ENCODE measurements around the gene INPP5E. TPM values are rescaled to one million over a fixed set of nuclear protein-coding genes. Genes with fewer than 3 reads are reported as not detected.

The INPP5E gene
- total and polyA plus RNA-seq, 2 donors (not counting 1 experiment from before 2014, with no cell fraction given), result 31.0 to 33.1 TPM

DNA sequence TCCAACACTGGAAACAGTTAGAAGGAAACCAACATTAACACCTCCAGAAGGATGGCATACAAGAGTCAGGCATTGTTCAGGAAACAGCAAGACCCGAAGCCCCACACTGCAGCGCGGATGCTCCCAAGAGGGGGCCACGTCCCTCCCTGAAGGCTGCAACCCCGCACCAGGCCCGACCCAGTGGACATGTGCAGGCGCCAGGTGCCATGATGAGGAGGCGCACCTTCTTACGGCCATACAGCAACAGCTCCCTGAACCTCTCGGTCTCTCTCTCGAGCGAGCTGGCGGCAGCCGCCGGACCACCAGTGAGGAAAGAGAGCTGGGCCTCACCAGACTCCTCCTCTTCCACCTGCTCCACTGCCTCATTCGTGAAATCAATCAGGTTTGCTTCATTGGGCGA is 23.0 kb upstream of the INPP5E start:
- Histone ChIP-seq H3K9me3 (ENCODE audit: control extremely low read depth in 1 of 3, control insufficient read depth in 2 of 3, insufficient read depth in 1 of 3, low read length in 2 of 3) (no peaks in the 10 kb centered on the region), H3K4me2 (replicated peaks; ENCODE audit: low read depth, low read length, poor library complexity, severe bottlenecking) (no peak overlapping the region), H3K27ac (ENCODE audit: low read length in 2 of 2) (no peak overlapping the region), H3K27me3 (replicated peaks in 1 of 4; ENCODE audit: control extremely low read depth in 1 of 4, control insufficient read depth in 3 of 4, insufficient read depth in 4 of 4, low read length in 3 of 4) (no peaks in the 10 kb centered on the region), H2AFZ (ENCODE audit: insufficient read depth, low read depth, low read length, poor library complexity, severe bottlenecking) (no peak overlapping the region), H3K4me1 (ENCODE audit: control insufficient read depth in 2 of 2, insufficient read depth in 2 of 2, low read length in 2 of 2) (no peaks in the 10 kb centered on the region), H3K79me2 (ENCODE audit: control insufficient read depth, insufficient read depth, low read length) (peaks cover 67% of the 10 kb centered on the region), H4K20me1 (ENCODE audit: control insufficient read depth, insufficient read depth, low read length, poor library complexity, severe bottlenecking) (peaks cover 35% of the 10 kb centered on the region), H3K4me3 (ENCODE audit: control extremely low read depth in 1 of 5, extremely low read depth in 1 of 5, insufficient read depth in 1 of 5, low read depth in 2 of 5, low read length in 4 of 5) (no peak overlapping the region), H3K36me3 (replicated peaks in 1 of 2; ENCODE audit: control extremely low read depth in 1 of 2, control insufficient read depth in 1 of 2, extremely low read depth in 1 of 2, insufficient read depth in 2 of 2, low read length in 1 of 2) (peaks cover 2 to 89% of the 10 kb centered on the region in 2 experiments), H3K9ac (ENCODE audit: low read length) (no peak overlapping the region)
- ATAC-seq (ENCODE audit: low read depth), result no peak
- TF ChIP-seq, protein P1, sequence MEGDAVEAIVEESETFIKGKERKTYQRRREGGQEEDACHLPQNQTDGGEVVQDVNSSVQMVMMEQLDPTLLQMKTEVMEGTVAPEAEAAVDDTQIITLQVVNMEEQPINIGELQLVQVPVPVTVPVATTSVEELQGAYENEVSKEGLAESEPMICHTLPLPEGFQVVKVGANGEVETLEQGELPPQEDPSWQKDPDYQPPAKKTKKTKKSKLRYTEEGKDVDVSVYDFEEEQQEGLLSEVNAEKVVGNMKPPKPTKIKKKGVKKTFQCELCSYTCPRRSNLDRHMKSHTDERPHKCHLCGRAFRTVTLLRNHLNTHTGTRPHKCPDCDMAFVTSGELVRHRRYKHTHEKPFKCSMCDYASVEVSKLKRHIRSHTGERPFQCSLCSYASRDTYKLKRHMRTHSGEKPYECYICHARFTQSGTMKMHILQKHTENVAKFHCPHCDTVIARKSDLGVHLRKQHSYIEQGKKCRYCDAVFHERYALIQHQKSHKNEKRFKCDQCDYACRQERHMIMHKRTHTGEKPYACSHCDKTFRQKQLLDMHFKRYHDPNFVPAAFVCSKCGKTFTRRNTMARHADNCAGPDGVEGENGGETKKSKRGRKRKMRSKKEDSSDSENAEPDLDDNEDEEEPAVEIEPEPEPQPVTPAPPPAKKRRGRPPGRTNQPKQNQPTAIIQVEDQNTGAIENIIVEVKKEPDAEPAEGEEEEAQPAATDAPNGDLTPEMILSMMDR (IDR thresholded peaks at IDR 0.05), result no peak
- TF ChIP-seq EZH2 (IDR thresholded peaks at IDR 0.05; ENCODE audit: borderline replicate concordance, insufficient read depth, low read depth, low read length, poor library complexity, severe bottlenecking), result no peak
- no peaks in the 10 kb centered on the region for H3K4me1 Mint-ChIP-seq
- ChIA-PET CTCF (no interaction called here), POLR2A (no interaction called here)
- no peak overlapping the region for H3K27ac Mint-ChIP-seq
- intact Hi-C loops (cut with micrococcal nuclease), result no loop called here
- 98% methylated on average over 17 of the region's 17 CpGs for WGBS (ENCODE audit: insufficient coverage)
- H3K4me3 Mint-ChIP-seq, result no peak overlapping the region
- no peak for DNase-seq
- H3K27me3 Mint-ChIP-seq, result no peaks in the 10 kb centered on the region
- H3K9me3 Mint-ChIP-seq (ENCODE audit: insufficient read depth), result no peaks in the 10 kb centered on the region

DNA sequence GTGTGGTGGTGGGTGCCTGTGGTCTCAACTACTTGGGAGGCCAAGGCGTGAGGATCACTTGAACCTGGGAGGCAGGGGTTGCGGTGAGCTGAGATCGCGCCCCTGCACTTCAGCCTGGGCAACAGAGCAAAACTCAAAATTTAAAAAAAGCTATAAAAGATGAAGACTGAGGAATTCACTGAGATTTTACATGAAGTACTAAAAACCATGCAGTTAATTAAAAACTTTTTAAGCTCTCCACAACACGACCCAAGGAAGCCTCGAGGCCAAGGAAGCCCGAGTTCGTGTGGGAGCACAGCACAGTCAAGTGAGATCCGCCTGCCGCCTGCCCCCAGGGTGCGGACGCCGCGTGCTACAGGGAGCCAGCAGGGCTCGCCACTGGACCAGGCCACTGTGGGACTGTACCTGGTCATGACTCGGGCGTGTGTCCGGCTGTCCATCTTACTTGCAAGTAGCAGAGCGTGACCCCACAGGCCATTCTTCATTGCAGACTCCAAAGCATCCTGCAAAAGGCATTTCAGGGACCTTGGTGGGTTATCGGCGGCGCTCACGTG is 21.2 kb upstream of the INPP5E start:
- POLR2A ChIA-PET, result no interaction called here
- TF ChIP-seq, protein P1 (IDR thresholded peaks at IDR 0.05), result no peak
- no peak for TF ChIP-seq EZH2 (IDR thresholded peaks at IDR 0.05; ENCODE audit: borderline replicate concordance, insufficient read depth, low read depth, low read length, poor library complexity, severe bottlenecking)
- CTCF ChIA-PET, result no interaction called here
- H3K27ac ChIP-seq (ENCODE audit: low read length in 2 of 2), result no peak overlapping the region
- H3K4me2 ChIP-seq (replicated peaks; ENCODE audit: low read depth, low read length, poor library complexity, severe bottlenecking), result no peak overlapping the region
- H3K4me1 ChIP-seq (ENCODE audit: control insufficient read depth in 2 of 2, insufficient read depth in 2 of 2, low read length in 2 of 2), result no peaks in the 10 kb centered on the region
- H3K9me3 ChIP-seq (ENCODE audit: control extremely low read depth in 1 of 3, control insufficient read depth in 2 of 3, insufficient read depth in 1 of 3, low read length in 2 of 3), result no peaks in the 10 kb centered on the region
- H3K4me3 Mint-ChIP-seq, result no peak overlapping the region
- DNase-seq (no peak), ATAC-seq (ENCODE audit: low read depth) (no peak)
- H4K20me1 ChIP-seq (ENCODE audit: control insufficient read depth, insufficient read depth, low read length, poor library complexity, severe bottlenecking), result peaks cover 29% of the 10 kb centered on the region
- no peaks in the 10 kb centered on the region for H3K9me3 Mint-ChIP-seq (ENCODE audit: insufficient read depth)
- H3K36me3 ChIP-seq (replicated peaks in 1 of 2; ENCODE audit: control extremely low read depth in 1 of 2, control insufficient read depth in 1 of 2, extremely low read depth in 1 of 2, insufficient read depth in 2 of 2, low read length in 1 of 2), result peaks cover 2 to 87% of the 10 kb centered on the region in 2 experiments
- H3K9ac ChIP-seq (ENCODE audit: low read length), result no peak overlapping the region
- H3K4me3 ChIP-seq (ENCODE audit: control extremely low read depth in 1 of 5, extremely low read depth in 1 of 5, insufficient read depth in 1 of 5, low read depth in 2 of 5, low read length in 4 of 5), result no peak overlapping the region
- no peaks in the 10 kb centered on the region for H3K27me3 Mint-ChIP-seq
- H3K4me1 Mint-ChIP-seq, result no peaks in the 10 kb centered on the region
- 98% methylated on average over 23 of the region's 23 CpGs for WGBS (ENCODE audit: insufficient coverage)
- intact Hi-C loops (cut with micrococcal nuclease), result no loop called here
- H3K27ac Mint-ChIP-seq, result no peak overlapping the region
- H2AFZ ChIP-seq (ENCODE audit: insufficient read depth, low read depth, low read length, poor library complexity, severe bottlenecking), result no peak overlapping the region
- H3K27me3 ChIP-seq (replicated peaks in 1 of 4; ENCODE audit: control extremely low read depth in 1 of 4, control insufficient read depth in 3 of 4, insufficient read depth in 4 of 4, low read length in 3 of 4), result no peaks in the 10 kb centered on the region
- H3K79me2 ChIP-seq (ENCODE audit: control insufficient read depth, insufficient read depth, low read length), result peaks cover 50% of the 10 kb centered on the region
